ENCODE data around the gene BOD1. TPM values are rescaled to one million over a fixed set of nuclear protein-coding genes. Genes with fewer than 3 reads are reported as not detected.
A peak's percentile ranks its signal among the peaks of the same experiment; 100 is the strongest.

BOD1 gene
- total RNA-seq, 2 donors from 2014 or later = 24.4 to 24.8 TPM

GRCh38 chr5:173644673-173645436 lies 28.4 kb upstream of the BOD1 start:
- Mint-ChIP-seq H3K9me3 (no peaks in the 10 kb centered on the region), H3K36me3 (no peaks in the 10 kb centered on the region), H3K27ac (no peak overlapping the region)
- DNase-seq (ENCODE audit: low spot score in 2 of 2) = no peak
- no peak for ATAC-seq

- ATAC-seq = no peak
- no peak for DNase-seq (ENCODE audit: low spot score in 2 of 2)
- Mint-ChIP-seq H3K36me3 (no peaks in the 10 kb centered on the region), H3K27ac (no peak overlapping the region), H3K9me3 (no peaks in the 10 kb centered on the region)
Observed at GRCh38 chr5:173643964-173644363, 27.5 kb upstream of the BOD1 start.

GRCh38 chr5:173642895-173643481 lies 26.5 kb upstream of the BOD1 start:
- DNase-seq (ENCODE audit: low spot score in 2 of 2) (no peak), ATAC-seq (no peak)
- no peak overlapping the region for H3K27ac Mint-ChIP-seq
- H3K9me3 Mint-ChIP-seq = no peaks in the 10 kb centered on the region
- H3K36me3 Mint-ChIP-seq = no peaks in the 10 kb centered on the region

GRCh38 chr5:173642191-173642816 lies 25.9 kb upstream of the BOD1 start:
- ATAC-seq (no peak), DNase-seq (ENCODE audit: low spot score in 2 of 2) (no peak)
- Mint-ChIP-seq H3K9me3 (no peaks in the 10 kb centered on the region), H3K36me3 (no peaks in the 10 kb centered on the region), H3K27ac (no peak overlapping the region)

- ATAC-seq (no peak), DNase-seq (ENCODE audit: low spot score in 2 of 2) (no peak)
- no peaks in the 10 kb centered on the region for H3K36me3 Mint-ChIP-seq
- H3K9me3 Mint-ChIP-seq = no peaks in the 10 kb centered on the region
- no peak overlapping the region for H3K27ac Mint-ChIP-seq
Observed at GRCh38 chr5:173640156-173640804, 23.8 kb upstream of the BOD1 start.

GRCh38 chr5:173638126-173639040 lies 21.9 kb upstream of the BOD1 start:
- Mint-ChIP-seq H3K27ac (peak overlapping the region in 1 of 2 donors; percentile 47), H3K9me3 (no peaks in the 10 kb centered on the region), H3K36me3 (no peaks in the 10 kb centered on the region)
- no peak for DNase-seq (ENCODE audit: low spot score in 2 of 2)
- ATAC-seq = no peak

- no peaks in the 10 kb centered on the region for H3K9me3 Mint-ChIP-seq
- H3K36me3 Mint-ChIP-seq = no peaks in the 10 kb centered on the region
- H3K27ac Mint-ChIP-seq = no peak overlapping the region
- ATAC-seq (no peak), DNase-seq (ENCODE audit: low spot score in 2 of 2) (no peak)
Observed at GRCh38 chr5:173637340-173637739, 20.9 kb upstream of the BOD1 start.

GRCh38 chr5:173634465-173634983 lies 18.1 kb upstream of the BOD1 start:
- H3K36me3 Mint-ChIP-seq = no peaks in the 10 kb centered on the region
- no peak overlapping the region for H3K27ac Mint-ChIP-seq
- H3K9me3 Mint-ChIP-seq = no peaks in the 10 kb centered on the region
- DNase-seq (ENCODE audit: low spot score in 2 of 2) (no peak), ATAC-seq (no peak)

- ATAC-seq (no peak), DNase-seq (ENCODE audit: low spot score in 2 of 2) (no peak)
- Mint-ChIP-seq H3K36me3 (no peaks in the 10 kb centered on the region), H3K9me3 (no peaks in the 10 kb centered on the region), H3K27ac (no peak overlapping the region)
Observed at GRCh38 chr5:173633304-173633703, 16.9 kb upstream of the BOD1 start.

GRCh38 chr5:173631478-173631877 lies 15.0 kb upstream of the BOD1 start:
- ATAC-seq = no peak
- no peak for DNase-seq (ENCODE audit: low spot score in 2 of 2)
- H3K27ac Mint-ChIP-seq = no peak overlapping the region
- no peaks in the 10 kb centered on the region for H3K36me3 Mint-ChIP-seq
- no peaks in the 10 kb centered on the region for H3K9me3 Mint-ChIP-seq

- Mint-ChIP-seq H3K27ac (no peak overlapping the region), H3K36me3 (no peaks in the 10 kb centered on the region), H3K9me3 (no peaks in the 10 kb centered on the region)
- DNase-seq (ENCODE audit: low spot score in 2 of 2) (no peak), ATAC-seq (no peak)
Observed at GRCh38 chr5:173630724-173631365, 14.4 kb upstream of the BOD1 start.

GRCh38 chr5:173629628-173630027 lies 13.2 kb upstream of the BOD1 start:
- H3K9me3 Mint-ChIP-seq = no peaks in the 10 kb centered on the region
- no peak overlapping the region for H3K27ac Mint-ChIP-seq
- H3K36me3 Mint-ChIP-seq = no peaks in the 10 kb centered on the region
- ATAC-seq (no peak), DNase-seq (ENCODE audit: low spot score in 2 of 2) (peak in 1 of 2 donors; percentile 20)

GRCh38 chr5:173628501-173628900 lies 12.1 kb upstream of the BOD1 start:
- ATAC-seq (no peak), DNase-seq (ENCODE audit: low spot score in 2 of 2) (no peak)
- no peak overlapping the region for H3K27ac Mint-ChIP-seq
- no peaks in the 10 kb centered on the region for H3K9me3 Mint-ChIP-seq
- H3K36me3 Mint-ChIP-seq = no peaks in the 10 kb centered on the region

- no peak overlapping the region for H3K27ac Mint-ChIP-seq
- no peak for DNase-seq (ENCODE audit: low spot score in 2 of 2)
- H3K36me3 Mint-ChIP-seq = no peaks in the 10 kb centered on the region
- ATAC-seq = no peak
- H3K9me3 Mint-ChIP-seq = no peaks in the 10 kb centered on the region
Observed at GRCh38 chr5:173627860-173628392, 11.5 kb upstream of the BOD1 start.

- Mint-ChIP-seq H3K36me3 (no peaks in the 10 kb centered on the region), H3K9me3 (no peaks in the 10 kb centered on the region), H3K27ac (no peak overlapping the region)
- no peak for ATAC-seq
- no peak for DNase-seq (ENCODE audit: low spot score in 2 of 2)
Observed at GRCh38 chr5:173627271-173627670, 10.8 kb upstream of the BOD1 start.

- H3K9me3 Mint-ChIP-seq = no peaks in the 10 kb centered on the region
- no peaks in the 10 kb centered on the region for H3K36me3 Mint-ChIP-seq
- ATAC-seq (no peak), DNase-seq (ENCODE audit: low spot score in 2 of 2) (no peak)
- H3K27ac Mint-ChIP-seq = no peak overlapping the region
Observed at GRCh38 chr5:173626505-173626820, 10.0 kb upstream of the BOD1 start.

Measured in activated naive CD4-positive, alpha-beta T cell treated with anti-CD3 and anti-CD28 coated beads, Interleukin-2, amount 50 U/mL, for 72 hours (primary cell).